ENCODE measurements around the gene UBALD1.
"Not testable (repeated sequence)": the region's sequence is repeated elsewhere in the genome, so short reads cannot be mapped to it uniquely, and the experiment has no call there.

The UBALD1 gene

GRCh38 chr16:4654011-4654963, 39.6 kb upstream of the UBALD1 start:
- no peak for DNase-seq (ENCODE audit: low read depth)
- H3K4me3 ChIP-seq (ENCODE audit: control insufficient read depth, low read depth, low read length), result no peak overlapping the region

GRCh38 chr16:4652561-4652960, 37.9 kb upstream of the UBALD1 start:
- no peak for DNase-seq (ENCODE audit: low read depth)
- no peak for TF ChIP-seq CTCF (conservative IDR thresholded peaks at IDR 0.05; ENCODE audit: control insufficient read depth, insufficient read depth, low read depth, low read length)
- no peak overlapping the region for H3K4me3 ChIP-seq (ENCODE audit: control insufficient read depth, low read depth, low read length)

More at GRCh38 chr16:4654011-4654963, 39.6 kb upstream of the UBALD1 start:
- TF ChIP-seq CTCF (conservative IDR thresholded peaks at IDR 0.05; ENCODE audit: control insufficient read depth, insufficient read depth, low read depth, low read length), result no peak

GRCh38 chr16:4651827-4652226, 37.1 kb upstream of the UBALD1 start:
- H3K4me3 ChIP-seq (ENCODE audit: control insufficient read depth, low read depth, low read length), result no peak overlapping the region
- TF ChIP-seq CTCF (conservative IDR thresholded peaks at IDR 0.05; ENCODE audit: control insufficient read depth, insufficient read depth, low read depth, low read length), result no peak
- no peak for DNase-seq (ENCODE audit: low read depth)

GRCh38 chr16:4650443-4651074, 35.9 kb upstream of the UBALD1 start:
- not testable (repeated sequence) for H3K4me3 ChIP-seq (ENCODE audit: control insufficient read depth, low read depth, low read length)
- peak; percentile 63 for DNase-seq (ENCODE audit: low read depth)
- TF ChIP-seq CTCF (conservative IDR thresholded peaks at IDR 0.05; ENCODE audit: control insufficient read depth, insufficient read depth, low read depth, low read length), result peak; percentile 73

GRCh38 chr16:4649744-4650442, 35.2 kb upstream of the UBALD1 start:
- H3K4me3 ChIP-seq (ENCODE audit: control insufficient read depth, low read depth, low read length), result no peak overlapping the region
- DNase-seq (ENCODE audit: low read depth), result no peak
- no peak for TF ChIP-seq CTCF (conservative IDR thresholded peaks at IDR 0.05; ENCODE audit: control insufficient read depth, insufficient read depth, low read depth, low read length)

GRCh38 chr16:4648917-4649316, 34.2 kb upstream of the UBALD1 start:
- no peak for DNase-seq (ENCODE audit: low read depth)
- H3K4me3 ChIP-seq (ENCODE audit: control insufficient read depth, low read depth, low read length), result no peak overlapping the region
- no peak for TF ChIP-seq CTCF (conservative IDR thresholded peaks at IDR 0.05; ENCODE audit: control insufficient read depth, insufficient read depth, low read depth, low read length)
